ENCODE data around the gene CPEB4.

The CPEB4 gene

DNA sequence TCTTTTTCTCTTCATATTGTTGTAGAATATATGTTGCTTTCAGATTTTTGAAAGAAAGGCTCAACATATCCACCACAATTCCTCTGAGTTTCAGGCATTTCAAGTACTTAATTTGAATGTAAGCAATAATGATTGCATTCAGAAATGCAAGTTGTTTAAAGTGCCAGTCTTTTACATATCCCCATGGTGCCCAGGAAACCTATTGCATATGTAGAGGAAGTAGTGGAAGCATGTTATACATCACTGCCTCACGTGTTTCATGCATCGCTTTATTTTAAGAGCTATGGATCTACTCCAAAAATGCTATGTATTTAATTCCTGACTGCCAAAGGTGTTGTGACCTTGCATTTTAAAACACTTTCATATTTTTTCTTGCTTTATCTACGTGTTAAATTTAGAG, 28.1 kb downstream of the CPEB4 start:
- no peak for DNase-seq

DNA sequence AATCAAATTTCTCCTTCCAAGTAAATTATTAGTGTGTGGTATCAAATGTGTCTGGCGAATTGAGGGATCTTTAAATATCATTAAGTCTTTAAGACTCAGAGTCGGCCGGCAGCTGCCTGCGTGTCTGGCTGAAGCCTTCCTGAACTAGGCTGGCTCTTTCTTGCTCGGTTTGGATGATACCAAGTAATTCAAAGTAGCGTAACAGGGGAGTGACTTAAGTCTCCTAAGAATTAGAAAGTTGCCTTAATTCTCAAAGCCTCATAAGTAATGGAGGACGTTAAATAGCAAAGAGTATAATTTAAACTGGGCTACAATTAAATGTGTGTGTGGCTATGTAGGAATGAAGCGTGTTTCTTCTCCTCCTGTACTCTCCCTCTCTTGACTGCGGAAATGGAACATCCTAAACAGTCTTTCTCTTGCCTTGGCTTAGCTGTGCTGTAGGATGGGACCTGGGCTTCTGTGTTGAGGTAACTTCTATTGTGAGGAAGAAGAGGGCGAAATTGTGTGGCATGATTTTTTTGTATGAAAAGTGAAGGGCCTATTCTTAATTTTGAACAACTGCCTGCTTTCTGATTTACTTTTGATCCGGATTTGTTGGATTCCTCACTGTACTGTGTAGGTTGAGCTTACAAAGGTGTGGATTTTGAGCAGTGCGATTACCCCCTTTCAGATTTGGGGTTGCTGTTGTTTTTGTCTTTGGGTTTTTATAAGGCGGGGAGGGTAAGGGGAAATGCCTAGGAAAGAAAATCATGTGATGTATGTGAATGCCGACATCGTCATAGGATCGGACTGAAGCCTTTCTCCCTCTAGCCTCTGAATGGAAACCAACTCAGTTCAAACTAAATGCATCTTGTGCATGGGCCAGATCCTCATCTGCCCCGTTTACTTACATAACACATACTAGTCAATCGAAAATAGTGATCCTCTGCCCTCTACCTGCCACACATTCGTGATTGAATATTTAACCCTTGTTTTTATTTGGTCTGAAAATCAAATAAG, 29.9 kb downstream of the CPEB4 start:
- DNase-seq, result peak; percentile 36 to 46

DNA sequence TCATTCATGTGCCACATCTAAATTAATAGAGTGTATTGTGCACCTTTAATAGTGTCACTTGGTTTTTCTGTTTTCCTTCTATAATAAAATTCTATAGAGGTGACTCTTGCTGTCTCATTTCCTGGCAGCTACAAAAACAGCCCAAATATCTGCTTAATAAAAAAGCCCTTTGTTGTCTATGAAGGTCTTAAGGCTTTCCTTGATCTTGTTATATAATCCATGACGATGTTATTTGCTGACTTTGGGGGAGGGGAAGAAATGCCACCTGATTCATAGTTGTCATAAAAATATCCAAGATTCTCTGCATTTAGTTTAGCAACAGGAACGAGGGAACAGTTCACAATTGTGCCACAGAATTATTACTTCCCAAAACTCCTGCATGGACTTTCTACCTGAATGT, 31.3 kb downstream of the CPEB4 start:
- no peak for DNase-seq

DNA sequence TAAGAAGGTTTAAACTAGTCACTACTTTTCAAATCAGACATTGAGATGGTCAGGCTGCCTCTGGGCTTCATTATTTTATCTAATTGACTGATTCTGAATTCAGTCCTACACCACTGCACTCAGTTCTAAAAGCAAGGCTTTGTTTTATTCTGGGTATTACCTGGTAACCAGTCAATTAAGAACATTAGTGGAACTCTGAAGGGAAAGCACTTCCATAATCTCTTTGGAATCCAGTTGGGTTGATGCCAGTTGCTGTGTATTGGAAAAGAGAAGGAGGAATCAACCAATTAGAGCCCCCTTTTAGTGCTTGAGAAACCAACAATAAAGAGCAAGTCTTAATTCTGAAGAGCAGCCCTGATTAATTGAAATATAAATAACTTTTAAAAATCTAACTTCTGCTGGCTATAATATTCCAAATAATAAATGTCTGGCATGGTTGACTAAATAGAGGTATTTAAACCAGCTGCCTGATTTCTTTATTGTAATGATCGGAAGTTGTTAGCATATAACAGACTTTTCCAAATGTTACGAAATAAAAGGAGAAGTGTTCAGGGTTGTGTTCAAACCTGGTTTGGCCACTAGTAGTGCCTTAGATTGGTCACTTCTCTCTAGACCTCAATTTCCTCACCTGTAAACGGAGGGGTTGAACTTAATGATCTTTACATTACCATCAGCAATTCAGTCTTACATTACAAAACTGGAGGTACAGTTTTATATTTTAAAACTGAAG, 32.0 kb downstream of the CPEB4 start:
- DNase-seq, result no peak

DNA sequence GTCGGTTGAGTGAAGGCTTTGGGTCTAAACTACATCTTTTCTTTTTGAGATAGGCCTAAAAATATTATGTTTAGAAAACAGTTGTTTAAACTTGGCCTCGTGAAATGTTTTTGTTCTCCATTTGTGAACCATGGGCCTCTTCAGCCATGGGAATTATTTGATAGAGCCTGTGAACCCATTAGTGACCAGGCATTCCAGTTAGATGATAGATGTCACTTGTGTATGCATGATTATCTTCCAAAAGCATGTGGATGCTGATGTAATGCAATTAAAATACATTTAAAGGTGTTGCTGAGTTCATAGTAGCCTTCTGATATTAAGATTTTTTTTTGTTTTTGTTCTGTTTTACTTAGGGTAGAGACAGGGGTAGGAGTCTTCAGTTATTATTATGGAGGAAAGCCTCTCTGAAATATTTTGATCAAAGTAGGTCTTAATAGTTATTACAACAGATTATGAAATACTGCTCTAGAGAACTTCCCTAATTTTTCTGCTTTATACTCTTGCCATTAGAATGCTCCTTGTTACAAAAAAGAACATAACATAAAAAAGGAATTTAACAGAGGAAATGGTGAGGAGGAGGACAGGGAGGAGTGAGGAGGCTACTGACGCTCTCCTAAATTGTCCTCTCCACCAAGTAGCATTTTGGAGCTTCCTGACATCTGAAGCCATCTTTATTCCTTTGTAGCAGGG, 32.9 kb downstream of the CPEB4 start:
- DNase-seq, result no peak

DNA sequence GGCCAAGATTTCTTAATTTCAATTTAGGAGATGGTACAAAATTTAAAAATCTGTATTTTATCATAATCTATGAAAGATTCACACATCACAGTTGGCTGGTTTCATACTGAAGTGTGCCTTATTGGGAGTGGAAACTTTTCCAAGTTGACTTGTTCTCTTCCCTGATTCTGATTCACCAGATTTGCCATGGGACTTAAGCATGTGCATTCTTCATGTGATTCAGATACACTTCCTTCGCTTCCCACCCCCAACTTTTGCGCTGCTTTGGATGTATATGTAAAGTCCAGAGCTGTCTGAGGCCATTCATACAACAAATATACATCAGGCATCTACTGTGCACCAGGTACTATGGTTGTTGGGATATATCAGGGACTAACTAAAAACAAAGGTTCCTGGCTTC, 34.4 kb downstream of the CPEB4 start:
- DNase-seq, result no peak

DNA sequence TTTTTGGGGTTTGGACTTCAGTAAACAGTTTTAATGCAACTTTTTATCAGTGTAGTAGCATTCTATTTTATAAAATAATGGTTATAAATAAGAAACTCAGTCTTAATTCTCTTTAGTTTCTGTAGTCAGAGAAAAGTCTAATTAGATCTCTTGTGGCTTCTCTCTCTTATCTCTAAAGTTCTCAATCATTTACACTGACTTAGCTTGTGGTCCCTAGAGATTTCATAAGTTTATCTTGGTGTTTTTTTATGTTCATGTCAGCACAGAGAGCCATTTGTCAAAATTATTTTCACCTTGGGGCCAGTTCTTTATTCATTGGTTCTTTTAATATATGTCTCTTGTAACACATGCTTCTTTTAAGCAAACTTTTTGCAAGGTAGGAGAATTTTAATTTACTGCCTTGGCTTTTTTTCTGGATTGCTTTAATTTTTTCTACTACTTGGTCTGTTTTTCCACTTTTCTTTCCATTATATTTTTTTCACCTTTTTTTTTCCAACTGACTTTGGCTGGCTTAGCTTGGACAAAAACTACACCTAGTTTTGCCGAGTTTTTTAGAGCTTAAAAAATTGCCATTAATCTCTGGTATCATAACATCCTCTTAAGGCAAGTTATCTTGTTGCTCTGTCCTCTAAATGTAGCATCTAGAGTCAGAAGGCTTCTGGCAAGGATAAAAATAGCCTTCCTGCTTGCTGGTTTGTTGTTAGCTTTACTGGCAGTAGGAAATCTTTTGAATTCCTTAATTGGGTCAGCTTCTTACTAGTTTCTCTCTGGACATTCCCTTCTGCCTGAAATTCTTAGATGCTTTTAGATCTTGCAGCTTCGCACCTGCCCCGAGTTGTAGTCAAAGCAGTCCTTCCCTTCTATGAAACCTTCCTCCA, 35.3 kb downstream of the CPEB4 start:
- no peak for DNase-seq

DNA sequence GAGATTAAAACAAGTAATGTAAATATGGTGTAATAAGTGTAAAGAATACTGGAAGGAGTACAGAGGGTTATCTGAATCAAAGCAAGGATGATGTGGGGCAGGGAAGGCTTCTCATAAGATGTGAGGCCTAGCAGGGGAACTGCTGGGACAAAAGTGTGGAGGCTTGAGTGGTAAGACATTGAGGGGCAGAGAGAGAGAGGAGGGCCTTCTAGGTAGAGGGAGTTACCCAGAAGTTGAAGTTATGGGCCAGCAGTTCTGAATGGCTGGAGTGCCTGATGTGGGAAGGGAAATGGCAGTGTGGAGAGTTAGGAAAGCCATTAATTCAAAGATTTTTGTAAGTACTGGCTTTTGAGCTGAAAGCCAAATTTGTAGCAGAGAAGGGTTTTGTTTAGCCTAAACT, 36.8 kb downstream of the CPEB4 start:
- no peak for DNase-seq

DNA sequence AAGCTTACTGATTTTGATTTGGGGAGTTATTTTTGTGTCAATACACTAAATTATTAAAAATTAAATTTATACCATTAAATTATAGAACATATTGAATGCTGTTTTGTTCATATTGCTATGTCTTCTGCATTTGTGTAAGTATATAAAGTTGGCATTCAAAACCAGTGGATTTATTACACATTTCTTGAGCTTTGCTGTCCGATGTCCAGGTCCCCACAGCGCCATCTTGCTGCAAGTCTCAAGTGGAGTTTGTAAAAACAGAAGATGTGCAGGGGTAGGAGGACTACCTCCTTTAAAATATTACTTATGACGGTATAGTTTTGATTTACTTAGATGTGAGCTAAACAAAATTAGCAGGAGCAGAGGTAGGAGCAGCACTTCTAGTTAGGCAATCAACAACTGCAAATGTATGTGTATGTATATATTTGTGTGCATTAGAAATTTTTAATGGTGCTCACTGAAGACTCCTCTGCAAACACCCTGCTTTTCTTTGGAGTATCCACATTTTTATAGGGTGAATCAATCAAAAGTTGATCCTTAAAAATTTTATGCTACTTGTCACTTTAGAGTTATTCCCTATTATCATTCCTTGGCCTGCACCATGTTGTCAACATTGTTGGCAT, 37.4 kb downstream of the CPEB4 start:
- DNase-seq, result peak; percentile 26 to 34

DNA sequence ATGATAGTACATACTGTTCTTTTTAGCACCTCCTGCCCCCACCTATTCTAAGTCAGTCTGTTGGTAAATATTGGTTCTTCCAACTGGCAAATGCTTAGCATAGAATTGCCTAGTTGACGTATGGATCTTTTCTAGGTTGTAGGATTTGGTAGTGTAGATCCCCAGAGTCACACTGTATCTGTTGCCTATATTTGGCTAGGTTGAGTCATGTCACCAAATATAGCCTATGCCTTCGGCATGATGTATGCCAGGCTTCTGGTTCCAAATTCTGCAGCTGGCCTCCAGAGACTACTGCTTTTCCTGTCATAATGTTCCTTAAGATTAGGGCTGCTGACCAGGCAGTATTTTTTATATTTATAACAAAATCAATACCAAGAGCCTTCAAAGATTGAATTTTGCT, 38.2 kb downstream of the CPEB4 start:
- DNase-seq, result no peak

DNA sequence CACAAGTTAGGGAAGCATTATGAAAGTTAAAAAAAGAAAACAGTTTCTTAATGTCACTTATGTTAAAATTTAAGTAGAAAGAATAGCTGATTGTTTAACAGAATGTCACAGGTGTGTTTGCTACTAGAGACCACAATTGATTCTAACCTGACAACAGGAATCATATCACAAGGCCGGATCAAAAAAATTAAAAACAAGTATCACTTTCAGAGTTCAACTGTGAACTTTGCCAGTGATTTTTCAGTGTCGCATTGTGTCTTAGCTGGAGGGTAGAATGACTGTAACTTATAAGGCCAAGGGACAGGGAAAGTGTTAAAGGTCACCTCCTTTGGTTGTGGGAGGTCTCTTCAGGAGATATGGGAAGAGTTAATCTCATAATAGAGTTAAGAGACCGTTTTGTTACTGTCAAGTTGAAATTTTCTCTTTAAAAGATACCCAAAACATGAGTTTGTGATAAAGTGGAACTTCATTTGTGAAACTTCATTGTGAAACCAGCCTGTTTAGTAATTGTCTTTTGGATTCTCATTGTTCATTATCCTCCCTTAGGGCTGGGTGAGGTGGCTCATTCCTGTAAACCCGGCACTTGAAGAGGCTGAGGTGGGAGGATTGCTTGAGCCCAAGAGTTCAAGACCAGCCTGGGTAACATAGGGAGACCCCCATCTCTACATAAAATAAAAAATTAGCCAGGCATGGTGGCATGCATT, 40.9 kb downstream of the CPEB4 start:
- no peak for DNase-seq

DNA sequence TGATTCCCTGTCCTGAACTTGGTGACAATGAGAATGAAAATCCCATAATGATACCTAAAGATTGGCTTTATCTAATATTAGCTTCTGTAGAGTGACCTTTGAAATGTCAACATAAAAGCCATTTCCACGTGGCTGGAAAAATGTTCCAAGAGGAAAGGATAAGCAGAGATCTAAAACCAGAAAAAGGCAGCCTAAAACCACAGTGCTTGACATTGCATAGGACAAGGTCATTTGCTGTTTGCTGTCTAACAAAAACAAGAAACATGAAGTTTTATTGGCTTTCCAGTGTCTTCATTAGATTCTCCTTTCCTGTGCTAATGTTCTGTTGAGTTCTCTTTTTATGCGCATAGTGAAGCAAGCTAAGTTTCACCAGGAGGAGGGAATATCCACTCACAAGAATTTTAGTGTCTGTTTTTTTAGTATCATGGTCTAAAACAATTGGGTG, 44.6 kb downstream of the CPEB4 start:
- no peak for DNase-seq

DNA sequence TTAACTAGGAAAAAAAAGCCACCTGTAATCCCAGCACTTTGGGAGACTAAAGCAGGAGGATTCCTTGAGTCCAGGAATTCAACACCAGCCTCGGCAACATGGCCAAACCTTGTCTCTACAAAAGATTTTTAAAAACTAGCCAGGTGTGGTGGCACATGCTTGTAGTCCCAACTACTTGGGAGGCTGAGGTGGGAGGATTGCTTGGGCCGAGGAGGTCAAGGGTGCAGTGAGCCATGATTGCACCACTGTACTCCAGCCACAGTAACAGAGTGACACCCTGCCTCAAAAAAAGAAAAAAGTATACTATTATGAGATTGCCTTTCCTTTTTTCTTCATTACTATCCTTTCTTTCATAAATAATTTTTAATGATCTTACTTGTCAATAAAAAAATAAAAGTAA, 45.8 kb downstream of the CPEB4 start:
- no peak for DNase-seq

DNA sequence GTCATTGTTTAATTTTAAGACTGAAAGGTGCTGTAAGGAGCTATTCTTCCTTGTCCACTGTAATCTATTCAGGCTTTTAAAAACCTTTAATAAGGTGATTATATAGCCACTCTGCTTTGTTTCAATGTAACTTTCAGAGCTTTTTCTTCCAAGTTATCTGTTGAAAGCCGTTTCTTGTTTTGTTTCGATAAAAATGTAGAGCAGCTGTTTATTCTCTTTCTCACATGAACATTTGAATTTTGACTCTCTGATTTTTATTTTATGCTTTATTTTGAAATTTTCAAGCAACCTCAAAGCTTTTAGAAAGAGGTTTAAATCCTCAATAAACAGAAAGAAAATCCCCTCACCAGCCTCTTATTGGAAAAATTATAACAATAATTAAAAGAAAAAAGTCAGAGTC, 47.2 kb downstream of the CPEB4 start:
- no peak for DNase-seq

DNA sequence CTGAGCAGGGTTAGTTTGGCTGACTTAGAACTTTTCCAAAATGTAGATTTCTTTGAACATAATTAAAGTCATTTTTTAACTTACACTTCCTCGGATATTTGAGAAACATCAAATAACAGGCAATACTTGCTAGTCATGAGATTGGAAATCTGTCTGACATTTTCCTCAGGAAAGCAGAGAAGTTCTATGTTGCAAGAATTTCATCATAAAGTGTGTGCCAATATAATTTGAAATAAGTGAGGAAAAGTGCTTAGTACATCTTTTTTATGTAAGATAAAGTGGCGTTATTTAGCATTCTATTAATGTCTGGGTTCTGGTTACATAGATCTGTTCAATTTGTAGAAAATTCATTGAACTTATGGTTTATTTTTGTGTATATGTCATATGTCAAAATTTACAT, 52.1 kb downstream of the CPEB4 start:
- no peak for DNase-seq

DNA sequence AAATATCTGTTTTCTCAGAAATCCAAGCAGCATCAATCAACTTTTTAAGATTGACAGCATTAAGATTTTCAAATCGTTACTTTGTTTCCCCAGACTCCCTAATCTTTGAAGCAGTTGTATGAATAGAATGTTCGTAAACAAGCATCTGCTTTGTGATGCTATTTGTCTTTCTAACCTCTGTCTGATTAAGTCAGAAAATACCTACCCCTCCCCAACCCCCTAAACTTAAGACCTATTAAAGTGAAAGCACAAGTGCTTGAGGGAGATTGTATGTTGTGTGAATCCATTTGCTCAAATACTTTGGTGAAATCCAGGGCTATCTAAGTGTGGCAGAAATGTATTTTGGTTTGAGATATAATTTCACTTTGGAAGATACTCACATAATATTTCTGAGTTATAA, 53.0 kb downstream of the CPEB4 start:
- DNase-seq, result no peak

DNA sequence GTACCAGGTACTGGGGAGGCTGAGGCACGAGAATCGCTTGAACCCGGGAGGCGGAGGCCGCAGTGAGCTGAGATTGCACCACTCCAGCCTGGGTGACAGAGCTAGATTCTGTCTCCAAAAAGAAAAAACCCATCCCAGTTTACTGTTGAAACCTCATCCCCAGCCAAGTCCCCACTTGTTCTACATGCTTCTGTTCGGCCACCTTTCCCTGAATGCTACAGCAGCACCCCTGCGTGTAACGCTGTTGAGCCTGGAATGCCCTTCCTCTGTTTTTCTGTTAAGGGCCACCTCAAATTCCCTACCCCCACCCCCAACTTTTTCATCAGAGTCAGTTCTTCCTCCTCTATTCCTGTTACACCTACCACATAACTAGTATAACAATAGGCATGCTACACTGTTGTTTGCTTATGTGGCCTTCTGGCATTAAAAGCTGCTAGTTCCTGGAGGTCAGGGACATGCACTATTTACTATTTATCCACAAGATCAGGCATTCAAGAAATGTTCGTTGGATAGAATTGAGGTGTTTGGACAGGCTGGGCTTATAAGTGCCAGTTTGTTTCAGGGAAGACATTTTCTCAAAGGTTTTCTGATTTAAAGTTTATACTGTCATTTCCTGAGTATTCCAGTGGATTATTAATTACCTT, 53.7 kb downstream of the CPEB4 start:
- DNase-seq, result no peak

DNA sequence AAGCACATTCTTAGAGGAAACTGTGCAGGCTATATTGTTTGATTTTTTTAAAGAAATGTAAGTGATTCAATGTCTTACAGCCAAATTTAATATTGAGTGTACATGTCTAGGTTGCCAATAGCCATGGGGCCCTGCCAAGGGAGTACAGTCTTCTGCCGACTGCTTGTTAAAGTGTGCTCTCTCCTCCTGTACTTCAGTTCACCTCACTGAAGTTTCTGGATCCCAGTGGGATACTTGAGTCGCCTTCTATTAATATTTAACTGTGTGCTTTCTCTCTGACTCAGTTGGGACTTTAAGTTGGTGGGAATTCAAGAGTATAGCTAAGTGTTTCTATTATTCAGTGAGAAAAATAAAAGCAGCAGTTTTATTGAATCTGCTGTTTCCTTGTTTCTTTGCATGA, 56.4 kb downstream of the CPEB4 start:
- DNase-seq, result no peak

DNA sequence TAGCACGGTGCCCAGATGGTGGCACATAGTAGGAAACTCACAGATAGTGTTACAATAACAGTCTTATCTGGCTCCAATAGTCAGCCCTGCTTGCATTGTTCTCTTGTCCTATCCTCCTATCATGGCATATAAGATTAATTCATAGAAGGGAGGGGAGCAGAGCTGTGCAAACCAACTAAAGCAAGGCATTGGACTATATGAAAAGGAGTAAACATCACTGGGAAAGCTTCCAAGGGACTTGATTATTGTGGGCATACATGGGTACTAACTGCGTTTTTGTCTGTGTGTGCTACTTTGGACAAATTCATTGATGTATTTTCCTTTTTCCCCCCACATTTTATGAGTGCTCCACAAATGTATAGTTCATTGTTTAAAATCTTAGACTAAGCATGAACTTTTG, 57.0 kb downstream of the CPEB4 start:
- no peak for DNase-seq

DNA sequence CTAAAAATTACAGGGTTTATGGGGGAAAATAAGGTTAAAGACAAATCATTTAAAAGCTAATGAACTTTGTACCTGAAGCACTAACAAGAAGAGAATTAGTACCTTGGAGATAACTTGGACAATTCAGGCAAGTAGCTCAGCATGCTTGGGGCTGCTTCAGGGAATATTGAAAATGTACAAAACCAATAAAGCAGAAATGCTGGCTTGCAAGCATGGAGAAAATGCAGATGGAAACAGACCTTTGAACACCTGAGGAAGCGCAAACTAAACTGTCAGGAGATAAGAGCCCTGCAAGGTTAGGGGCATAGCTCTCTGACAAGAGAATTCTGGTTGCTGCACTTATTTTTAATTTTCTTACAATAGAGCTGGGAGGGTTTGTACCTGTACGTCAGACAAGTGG, 58.2 kb downstream of the CPEB4 start:
- no peak for DNase-seq

DNA sequence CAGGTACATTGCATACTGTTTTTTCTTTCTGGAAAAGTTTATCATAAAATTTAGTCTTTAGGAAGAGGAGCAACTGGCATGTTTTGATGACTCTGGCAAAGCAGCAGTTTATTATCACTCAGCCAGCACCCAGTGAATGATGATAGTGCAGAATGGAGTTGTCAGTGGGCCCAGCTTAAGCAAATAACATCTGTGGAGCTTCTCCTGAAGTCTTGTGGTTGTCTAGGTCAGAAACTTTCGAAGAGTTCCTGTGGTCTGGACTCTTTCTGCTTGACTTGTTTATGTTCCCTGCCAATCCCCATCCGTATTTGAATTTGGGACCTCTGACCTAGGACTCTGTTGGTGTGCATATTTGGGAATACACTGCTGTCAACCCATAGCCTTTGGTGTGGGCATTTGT, 62.7 kb downstream of the CPEB4 start:
- no peak for DNase-seq

Data from stimulated activated CD4-positive, alpha-beta T cell treated with anti-CD3 and anti-CD28 coated beads, Interleukin-4, amount 100 ng/mL, for 4 hours (primary cell).